HG03469 (cell line): ENCODE data around the gene GOLT1A.

Experiments used
- ATAC-seq: cut with Tn5 transposase; IDR thresholded peaks from one replicate; pipeline ENCODE4 v1.9.1; 2021; ENCODE audit warnings: mild to moderate bottlenecking, moderate library complexity, moderate number of reproducible peaks; ENCODE audit not compliant: unreplicated experiment

GOLT1A gene

GRCh38 chr1:204213668-204214662 is at the start of gene GOLT1A:
Gene GOLT1A, minus strand, starts transcription at chr1:204213988. Its CDS starts 82 bp downstream, at chr1:204213906.
- no peak for ATAC-seq

- ATAC-seq, result no peak
Measured at GRCh38 chr1:204263254-204263910, 49.6 kb upstream of the GOLT1A start.

GRCh38 chr1:204262506-204263253 is 48.9 kb upstream of the GOLT1A start:
- no peak for ATAC-seq

GRCh38 chr1:204261746-204262505 is 48.1 kb upstream of the GOLT1A start:
- no peak for ATAC-seq

- no peak for ATAC-seq
Measured at GRCh38 chr1:204261266-204261665, 47.5 kb upstream of the GOLT1A start.

- no peak for ATAC-seq
Measured at GRCh38 chr1:204260601-204261197, 46.9 kb upstream of the GOLT1A start.

GRCh38 chr1:204259782-204260181 is 46.0 kb upstream of the GOLT1A start:
- ATAC-seq, result no peak

GRCh38 chr1:204259196-204259595 is 45.4 kb upstream of the GOLT1A start:
- ATAC-seq, result no peak

- no peak for ATAC-seq
Measured at GRCh38 chr1:204258213-204259115, 44.7 kb upstream of the GOLT1A start.

GRCh38 chr1:204257446-204257845 is 43.7 kb upstream of the GOLT1A start:
- ATAC-seq, result no peak

- ATAC-seq, result no peak
Measured at GRCh38 chr1:204256531-204256930, 42.7 kb upstream of the GOLT1A start.

GRCh38 chr1:204255966-204256365 is 42.2 kb upstream of the GOLT1A start:
- ATAC-seq, result no peak

- no peak for ATAC-seq
Measured at GRCh38 chr1:204255225-204255624, 41.4 kb upstream of the GOLT1A start.

GRCh38 chr1:204254031-204254661 is 40.4 kb upstream of the GOLT1A start:
- ATAC-seq, result no peak

GRCh38 chr1:204251926-204252689 is 38.3 kb upstream of the GOLT1A start:
- ATAC-seq, result no peak

GRCh38 chr1:204251286-204251685 is 37.5 kb upstream of the GOLT1A start:
- ATAC-seq, result no peak

- no peak for ATAC-seq
Measured at GRCh38 chr1:204250428-204251030, 36.7 kb upstream of the GOLT1A start.
